Body of pancreas (tissue), 4 donors: ENCODE results near the gene P2RX5.

Experiments
- CTCF ChIP-seq, 7 experiments: fragments of 450-650 bp in 4 of 7; fragments of 200-600 bp in 3 of 7; sonication (generic) in 3 of 7; IDR thresholded peaks; one replicate each; pipeline ENCODE4 v1.5.1; 2016 to 2019; ENCODE audit warnings: antibody characterized with exemption in 7 of 7
- POLR2A ChIP-seq, 3 donors: fragments of 450-650 bp; IDR thresholded peaks; one replicate each; pipeline ENCODE4 v1.6.1; 2016; ENCODE audit warnings: antibody characterized with exemption in 3 of 3, mild to moderate bottlenecking in 2 of 3

GRCh38 chr17:3708366-3708765, 12.4 kb upstream of the P2RX5 start:
- TF ChIP-seq CTCF (IDR thresholded peaks at IDR 0.05): no peak
- no peak for TF ChIP-seq POLR2A (IDR thresholded peaks at IDR 0.05)
